ENCODE data around the gene DCAKD. TPM values are rescaled to one million over a fixed set of nuclear protein-coding genes. Genes with fewer than 3 reads are reported as not detected.

Gene DCAKD
- total and polyA plus RNA-seq, 2 of the 8 experiments (the other 6 are each of a cell fraction or from before 2014, with no cell fraction given): 35.6 to 52.9 TPM

GRCh38 chr17:44979426-44979995 is 71.9 kb downstream of the DCAKD start:
- Histone ChIP-seq H3K79me2 (ENCODE audit: control insufficient read depth in 1 of 2, insufficient read depth in 2 of 2, low read length in 2 of 2) (no peaks in the 10 kb centered on the region), H2AK5ac (ENCODE audit: low read depth, low read length) (no peak overlapping the region), H3K79me1 (ENCODE audit: low read depth, low read length) (no peaks in the 10 kb centered on the region), H3K23ac (ENCODE audit: insufficient read length) (no peak overlapping the region), H3K4me3 (ENCODE audit: extremely low read depth in 1 of 4, insufficient read depth in 2 of 4, low read depth in 3 of 4, low read length in 4 of 4) (no peak overlapping the region), H2BK120ac (replicated peaks; ENCODE audit: low read depth, low read length) (no peak overlapping the region), H4K91ac (replicated peaks; ENCODE audit: insufficient read length, low read length) (no peak overlapping the region), H3K4me1 (replicated peaks in 1 of 4; ENCODE audit: control insufficient read depth in 3 of 4, insufficient read depth in 4 of 4, low read length in 3 of 4) (peaks cover 0 to 11% (median 6%) of the 10 kb centered on the region in 4 experiments; a peak in 5 of 7 replicates), H3K18ac (ENCODE audit: extremely low read depth, low read length) (no peak overlapping the region), H3K9ac (replicated peaks in 1 of 4; ENCODE audit: extremely low read depth in 1 of 4, low read depth in 3 of 4, low read length in 3 of 4) (no peak overlapping the region), H2BK5ac (ENCODE audit: low read depth, low read length) (peak overlapping the region; percentile 60; the same call in 1 of the 2 replicates), H3K23me2 (ENCODE audit: low read depth, low read length) (peaks cover 6% of the 10 kb centered on the region; the same call in 1 of the 2 replicates), H3K56ac (replicated peaks; ENCODE audit: insufficient read length, low read depth, low read length) (no peak overlapping the region), H4K8ac (ENCODE audit: extremely low read depth, insufficient read depth, low read length) (no peak overlapping the region; the same call in 1 of the 2 replicates), H3K9me3 (ENCODE audit: insufficient read depth in 2 of 2, low read depth in 1 of 2, low read length in 1 of 2) (no peaks in the 10 kb centered on the region), H2BK12ac (ENCODE audit: low read depth, low read length) (0 out of 2 replicates have a peak overlapping the region, but pooled peaks have one; percentile 87), H3K4ac (replicated peaks; ENCODE audit: insufficient read length, low read depth, low read length) (no peak overlapping the region), H4K5ac (ENCODE audit: insufficient read length, low read depth, low read length) (no peak overlapping the region), H3K4me2 (ENCODE audit: insufficient read depth in 1 of 2, low read depth in 2 of 2, low read length in 2 of 2) (no peak overlapping the region), H4K20me1 (replicated peaks in 1 of 2; ENCODE audit: control insufficient read depth in 1 of 2, insufficient read depth in 2 of 2, low read length in 2 of 2) (no peaks in the 10 kb centered on the region), H2AFZ (ENCODE audit: low read length) (no peak overlapping the region), H3K27me3 (replicated peaks in 1 of 4; ENCODE audit: control insufficient read depth in 3 of 4, extremely low read depth in 1 of 4, insufficient read depth in 3 of 4, low read length in 3 of 4) (no peaks in the 10 kb centered on the region; a peak in 1 of 7 replicates), H2BK15ac (ENCODE audit: low read length) (peak overlapping the region; percentile 97; the same call in 1 of the 2 replicates), H3K14ac (ENCODE audit: insufficient read length) (no peak overlapping the region), H3K36me3 (ENCODE audit: control insufficient read depth in 2 of 4, insufficient read depth in 4 of 4, low read length in 3 of 4) (no peaks in the 10 kb centered on the region), H2BK20ac (ENCODE audit: low read length) (no peak overlapping the region), H3K27ac (ENCODE audit: low read depth, low read length) (no peak overlapping the region)
- FAIRE-seq (no peak), DNase-seq (ENCODE audit: low read depth in 1 of 2, low spot score in 2 of 2) (no peak)
- CTCF ChIA-PET (ENCODE audit: partially characterized antibody): interaction anchor here (0.7 to 4.8 kb wide), 14 partner anchors 8 to 68 kb away, joined by 3 to 35 read pairs (median 6); partner anchors contain the start of gene C1QL1
- WGBS, 2 experiments (ENCODE audit: extremely low coverage in 1 of 2, insufficient coverage in 1 of 2, insufficient read length in 1 of 2, insufficient replicate concordance in 2 of 2, low coverage in 1 of 2, low lambda C conversion rate in 2 of 2, missing lambda C conversion rate in 1 of 2): 87% methylated on average over 9 of the region's 9 CpGs; no CpG with 5 or more reads in 1 of the 2 experiments
- POLR2A ChIA-PET (ENCODE audit: partially characterized antibody): interaction anchor here (0.9 to 2.7 kb wide), 5 partner anchors 8 to 169 kb away, joined by 3 to 6 read pairs (median 3); partner anchors contain the start of genes HEXIM1 and NMT1
- no peak for TF ChIP-seq EZH2 (IDR thresholded peaks at IDR 0.05; ENCODE audit: low read depth, low read length, severe bottlenecking)
- TF ChIP-seq USF2 (IDR thresholded peaks at IDR 0.05; ENCODE audit: low read length): no peak
- TF ChIP-seq POLR2A (IDR thresholded peaks at IDR 0.05; ENCODE audit: control extremely low read depth in 1 of 2, low read depth in 2 of 2, low read length in 2 of 2): no peak
- no peak for TF ChIP-seq KDM5A (IDR thresholded peaks at IDR 0.05; ENCODE audit: low read length)
- no peak for TF ChIP-seq ATF2 (IDR thresholded peaks at IDR 0.05; ENCODE audit: low read length)
- TF ChIP-seq POLR2AphosphoS5 (IDR thresholded peaks at IDR 0.05; ENCODE audit: low read depth, low read length): no peak
- no peak for TF ChIP-seq SAP30 (IDR thresholded peaks at IDR 0.05; ENCODE audit: insufficient read depth, insufficient replicate concordance, low read length)
- no peak for TF ChIP-seq BRCA1 (IDR thresholded peaks at IDR 0.05; ENCODE audit: low read depth, low read length)
- no peak for TF ChIP-seq CHD1 (IDR thresholded peaks at IDR 0.05; ENCODE audit: low read depth, low read length)
- no peak for TF ChIP-seq SIX5 (IDR thresholded peaks at IDR 0.05; ENCODE audit: low read depth, low read length)
